GM12872 (cell line): ENCODE measurements around the gene ATF4.

Experiments used
- CTCF ChIP-seq: IDR thresholded peaks from 3 replicates; pipeline ENCODE4 v1.5.1; 2011; ENCODE audit warnings: low read depth, mild to moderate bottlenecking, low read length, moderate library complexity; ENCODE audit not compliant: insufficient read depth

The ATF4 gene

GRCh38 chr22:39520226-39521105 is at the start of gene ATF4:
ATF4 (plus strand) TSS chr22:39520562; CDS start chr22:39521446, 884 bp downstream.
- no peak for TF ChIP-seq CTCF

- TF ChIP-seq CTCF, result 0 out of 3 replicates have a peak, but pooled peaks have one; percentile 13
Observed at GRCh38 chr22:39471381-39472141, 48.8 kb upstream of the ATF4 start.

- no peak for TF ChIP-seq CTCF
Observed at GRCh38 chr22:39472570-39473556, 47.5 kb upstream of the ATF4 start.

- no peak for TF ChIP-seq CTCF
Observed at GRCh38 chr22:39473851-39474250, 46.5 kb upstream of the ATF4 start.

- no peak for TF ChIP-seq CTCF
Observed at GRCh38 chr22:39474351-39475111, 45.8 kb upstream of the ATF4 start.

- no peak for TF ChIP-seq CTCF
Observed at GRCh38 chr22:39475337-39475736, 45.0 kb upstream of the ATF4 start.
